ENCODE results near the gene SLC25A52.

The SLC25A52 gene

DNA sequence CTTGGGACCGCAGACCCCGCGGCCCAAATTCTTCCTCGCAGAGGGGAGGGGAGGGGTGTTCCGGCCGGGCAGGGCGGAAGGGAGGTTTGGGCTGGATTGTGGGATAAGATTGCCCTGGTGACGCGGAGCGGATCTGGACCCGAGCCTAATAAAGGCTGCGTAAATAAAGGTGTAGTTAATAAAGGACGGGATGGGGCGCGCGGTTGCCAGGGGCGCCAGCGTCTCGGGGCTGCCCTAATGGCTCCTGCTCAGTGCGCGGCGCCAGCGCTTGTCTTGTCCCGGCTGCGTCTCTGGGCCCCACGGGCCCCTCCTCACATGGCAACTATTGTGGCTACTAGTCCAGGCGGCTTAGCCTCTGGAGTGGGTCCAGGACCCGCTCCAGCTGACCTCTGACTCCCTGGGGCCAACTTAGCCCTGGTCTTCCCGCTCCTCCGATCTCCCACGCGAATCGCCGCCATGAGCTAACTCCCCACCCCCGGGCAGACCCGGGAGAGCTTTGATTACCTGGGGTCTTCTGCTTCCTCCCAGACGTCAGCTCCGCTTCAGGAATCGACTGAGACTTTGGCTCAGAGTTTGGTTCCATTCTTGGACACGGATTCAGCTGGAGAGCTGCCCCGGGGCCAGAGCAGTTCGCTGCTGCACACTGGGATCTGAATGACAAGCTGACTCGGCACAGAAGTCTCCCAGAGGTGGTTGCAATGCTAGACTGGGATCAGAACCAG lies 36.5 kb downstream of the SLC25A52 start:
- Histone ChIP-seq H3K9ac (ENCODE audit: low read depth, low read length) (no peak overlapping the region), H3K9me3 (ENCODE audit: control insufficient read depth, insufficient read depth, low read length) (no peaks in the 10 kb centered on the region; the same call in 1 of the 2 replicates), H3K4me1 (ENCODE audit: insufficient read depth, low read length) (no peaks in the 10 kb centered on the region), H3K36me3 (ENCODE audit: insufficient read depth, low read length) (no peaks in the 10 kb centered on the region)

DNA sequence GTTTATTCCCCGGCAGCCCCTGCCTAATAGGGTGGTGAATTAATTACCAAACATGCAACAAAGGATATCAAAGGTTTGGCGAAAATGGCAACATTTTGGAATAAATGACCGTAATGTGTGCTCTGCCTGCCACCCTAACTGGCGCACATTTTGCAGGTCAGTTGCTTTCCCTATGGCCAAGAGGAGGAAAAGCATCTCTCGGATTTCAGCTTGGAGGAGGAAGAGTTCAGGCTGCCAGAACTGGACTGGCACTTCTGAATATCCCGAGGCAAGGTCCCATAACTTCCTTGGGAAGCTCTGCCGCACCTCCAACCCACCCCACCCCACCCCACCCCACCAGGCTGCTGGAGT lies 37.1 kb downstream of the SLC25A52 start:
- H3K36me3 ChIP-seq (ENCODE audit: insufficient read depth, low read length): no peaks in the 10 kb centered on the region
- no peaks in the 10 kb centered on the region; the same call in 1 of the 2 replicates for H3K9me3 ChIP-seq (ENCODE audit: control insufficient read depth, insufficient read depth, low read length)
- H3K9ac ChIP-seq (ENCODE audit: low read depth, low read length): no peak overlapping the region

DNA sequence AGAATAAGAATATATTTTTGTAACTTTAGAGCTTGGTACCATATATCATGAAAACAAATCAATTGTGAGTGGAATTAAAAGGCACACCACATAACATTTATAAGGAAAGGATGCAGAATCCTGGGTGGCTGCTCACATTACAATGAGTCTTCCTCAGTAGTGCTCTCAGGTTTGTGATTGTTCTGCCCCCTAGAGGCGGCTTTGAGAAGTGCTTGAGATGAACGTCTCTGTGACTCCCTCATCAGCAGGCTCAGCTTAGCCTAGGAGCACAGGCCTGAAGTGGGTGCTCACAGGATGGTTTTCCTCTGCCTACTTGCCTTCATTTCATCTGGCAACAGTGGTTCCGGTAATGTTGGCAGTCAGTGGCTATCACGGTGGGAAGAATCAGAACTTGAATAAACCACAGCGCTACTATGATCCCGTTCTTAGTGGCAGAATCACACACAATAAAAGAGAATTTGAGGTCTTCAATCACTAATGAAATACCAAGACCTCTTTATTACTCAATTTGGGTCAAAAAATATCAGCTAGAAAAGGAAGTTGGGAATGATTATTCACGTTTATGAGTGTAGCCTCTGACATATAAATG lies 38.2 kb downstream of the SLC25A52 start:
- H3K9ac ChIP-seq (ENCODE audit: low read depth, low read length): no peak overlapping the region
- no peaks in the 10 kb centered on the region for H3K4me1 ChIP-seq (ENCODE audit: insufficient read depth, low read length)
- H3K9me3 ChIP-seq (ENCODE audit: control insufficient read depth, insufficient read depth, low read length): no peaks in the 10 kb centered on the region; the same call in 1 of the 2 replicates
- no peaks in the 10 kb centered on the region for H3K36me3 ChIP-seq (ENCODE audit: insufficient read depth, low read length)

More for the DNA sequence above, 37.1 kb downstream of the SLC25A52 start:
- no peaks in the 10 kb centered on the region for H3K4me1 ChIP-seq (ENCODE audit: insufficient read depth, low read length)

DNA sequence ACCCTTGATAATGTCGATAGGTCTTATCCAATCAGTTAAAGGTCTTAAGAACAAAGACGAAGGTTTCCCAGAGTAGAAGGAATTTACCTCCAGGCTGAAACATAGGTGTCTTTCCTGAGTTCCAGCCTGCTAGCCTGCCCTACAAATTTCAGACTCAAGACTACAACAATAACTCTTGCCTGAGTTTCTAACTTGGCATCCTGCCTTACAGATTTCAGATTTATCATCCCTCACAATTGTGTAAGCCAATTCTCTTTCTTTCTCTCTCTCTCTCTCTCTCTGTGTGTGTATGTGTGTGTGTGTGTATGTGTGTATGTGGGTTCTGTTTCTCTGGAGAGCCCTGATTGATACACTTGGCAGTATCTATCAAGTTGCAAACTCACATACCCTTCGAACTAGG lies 39.1 kb downstream of the SLC25A52 start:
- H3K4me1 ChIP-seq (ENCODE audit: insufficient read depth, low read length): no peaks in the 10 kb centered on the region
- no peaks in the 10 kb centered on the region for H3K36me3 ChIP-seq (ENCODE audit: insufficient read depth, low read length)
- H3K9me3 ChIP-seq (ENCODE audit: control insufficient read depth, insufficient read depth, low read length): no peaks in the 10 kb centered on the region; the same call in 1 of the 2 replicates
- H3K9ac ChIP-seq (ENCODE audit: low read depth, low read length): no peak overlapping the region

GRCh38 chr18:31720867-31721266 lies 39.8 kb downstream of the SLC25A52 start:
- H3K9ac ChIP-seq (ENCODE audit: low read depth, low read length): no peak overlapping the region
- no peaks in the 10 kb centered on the region for H3K36me3 ChIP-seq (ENCODE audit: insufficient read depth, low read length)
- no peaks in the 10 kb centered on the region for H3K4me1 ChIP-seq (ENCODE audit: insufficient read depth, low read length)

GRCh38 chr18:31719363-31720006 lies 41.2 kb downstream of the SLC25A52 start:
- H3K9me3 ChIP-seq (ENCODE audit: control insufficient read depth, insufficient read depth, low read length): no peaks in the 10 kb centered on the region; the same call in 1 of the 2 replicates
- H3K36me3 ChIP-seq (ENCODE audit: insufficient read depth, low read length): no peaks in the 10 kb centered on the region
- H3K4me1 ChIP-seq (ENCODE audit: insufficient read depth, low read length): no peaks in the 10 kb centered on the region
- no peak overlapping the region for H3K9ac ChIP-seq (ENCODE audit: low read depth, low read length)

More at GRCh38 chr18:31720867-31721266, 39.8 kb downstream of the SLC25A52 start:
- H3K9me3 ChIP-seq (ENCODE audit: control insufficient read depth, insufficient read depth, low read length): no peaks in the 10 kb centered on the region; the same call in 1 of the 2 replicates

DNA sequence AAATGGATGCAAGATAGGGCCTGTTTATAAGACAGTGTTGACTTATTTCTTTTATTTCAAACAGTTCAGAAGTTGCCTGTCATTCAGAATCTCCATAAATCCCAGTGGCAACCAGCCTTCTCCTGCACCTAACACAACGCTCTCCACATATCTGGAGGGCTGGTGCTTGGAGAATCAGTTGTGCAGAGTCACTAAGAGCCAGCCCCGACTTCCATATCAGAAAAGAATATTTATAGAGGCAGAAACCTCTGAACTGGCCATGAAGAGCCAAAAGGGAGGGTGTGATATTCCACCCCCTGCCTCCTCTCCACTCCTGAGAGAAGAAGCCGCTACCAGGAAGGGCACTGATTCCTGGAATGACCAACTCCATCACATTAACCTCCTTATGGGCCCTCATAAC lies 42.3 kb downstream of the SLC25A52 start:
- Histone ChIP-seq H3K36me3 (ENCODE audit: insufficient read depth, low read length) (no peaks in the 10 kb centered on the region), H3K9ac (ENCODE audit: low read depth, low read length) (no peak overlapping the region), H3K9me3 (ENCODE audit: control insufficient read depth, insufficient read depth, low read length) (no peaks in the 10 kb centered on the region; the same call in 1 of the 2 replicates), H3K4me1 (ENCODE audit: insufficient read depth, low read length) (no peaks in the 10 kb centered on the region)

- no peak overlapping the region for H3K9ac ChIP-seq (ENCODE audit: low read depth, low read length)
- H3K36me3 ChIP-seq (ENCODE audit: insufficient read depth, low read length): no peaks in the 10 kb centered on the region
- no peaks in the 10 kb centered on the region; the same call in 1 of the 2 replicates for H3K9me3 ChIP-seq (ENCODE audit: control insufficient read depth, insufficient read depth, low read length)
- H3K4me1 ChIP-seq (ENCODE audit: insufficient read depth, low read length): no peaks in the 10 kb centered on the region
Observed at GRCh38 chr18:31716362-31716761, 44.3 kb downstream of the SLC25A52 start.

GRCh38 chr18:31711365-31712172 lies 49.1 kb downstream of the SLC25A52 start:
- H3K4me1 ChIP-seq (ENCODE audit: insufficient read depth, low read length): no peaks in the 10 kb centered on the region
- no peak overlapping the region for H3K9ac ChIP-seq (ENCODE audit: low read depth, low read length)
- no peaks in the 10 kb centered on the region for H3K9me3 ChIP-seq (ENCODE audit: control insufficient read depth, insufficient read depth, low read length)
- no peaks in the 10 kb centered on the region for H3K36me3 ChIP-seq (ENCODE audit: insufficient read depth, low read length)

DNA sequence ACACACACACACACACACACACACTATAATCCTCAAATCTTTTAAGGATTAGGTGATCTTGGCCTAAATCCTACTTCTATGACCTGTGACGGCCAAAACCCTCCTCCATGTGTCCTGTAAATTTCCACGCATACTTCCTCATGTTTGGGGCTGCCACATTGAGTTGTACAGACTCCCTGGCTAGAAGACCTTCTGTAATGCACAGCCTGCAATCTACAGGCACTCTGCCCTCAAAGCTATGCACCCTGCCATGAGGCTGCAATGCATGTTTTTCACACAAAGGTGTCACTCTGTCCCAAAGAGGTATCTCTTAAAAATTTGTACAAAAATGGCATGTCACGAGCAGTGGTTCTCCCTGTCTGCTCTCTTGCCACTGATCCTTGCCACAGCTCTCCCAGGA lies 49.9 kb downstream of the SLC25A52 start:
- H3K4me1 ChIP-seq (ENCODE audit: insufficient read depth, low read length): no peaks in the 10 kb centered on the region
- H3K9me3 ChIP-seq (ENCODE audit: control insufficient read depth, insufficient read depth, low read length): no peaks in the 10 kb centered on the region
- no peak overlapping the region for H3K9ac ChIP-seq (ENCODE audit: low read depth, low read length)
- H3K36me3 ChIP-seq (ENCODE audit: insufficient read depth, low read length): no peaks in the 10 kb centered on the region

Measured in ES-I3 (cell line).